GM18520 (cell line): Measurements from ENCODE around the gene PFDN6.
"Not testable (repeated sequence)": the region's sequence is repeated elsewhere in the genome, so short reads cannot be mapped to it uniquely, and the experiment has no call there.

Source experiments
- ATAC-seq: cut with Tn5 transposase; IDR thresholded peaks from one replicate; pipeline ENCODE4 v1.9.1; 2021; ENCODE audit not compliant: unreplicated experiment

PFDN6 gene

DNA sequence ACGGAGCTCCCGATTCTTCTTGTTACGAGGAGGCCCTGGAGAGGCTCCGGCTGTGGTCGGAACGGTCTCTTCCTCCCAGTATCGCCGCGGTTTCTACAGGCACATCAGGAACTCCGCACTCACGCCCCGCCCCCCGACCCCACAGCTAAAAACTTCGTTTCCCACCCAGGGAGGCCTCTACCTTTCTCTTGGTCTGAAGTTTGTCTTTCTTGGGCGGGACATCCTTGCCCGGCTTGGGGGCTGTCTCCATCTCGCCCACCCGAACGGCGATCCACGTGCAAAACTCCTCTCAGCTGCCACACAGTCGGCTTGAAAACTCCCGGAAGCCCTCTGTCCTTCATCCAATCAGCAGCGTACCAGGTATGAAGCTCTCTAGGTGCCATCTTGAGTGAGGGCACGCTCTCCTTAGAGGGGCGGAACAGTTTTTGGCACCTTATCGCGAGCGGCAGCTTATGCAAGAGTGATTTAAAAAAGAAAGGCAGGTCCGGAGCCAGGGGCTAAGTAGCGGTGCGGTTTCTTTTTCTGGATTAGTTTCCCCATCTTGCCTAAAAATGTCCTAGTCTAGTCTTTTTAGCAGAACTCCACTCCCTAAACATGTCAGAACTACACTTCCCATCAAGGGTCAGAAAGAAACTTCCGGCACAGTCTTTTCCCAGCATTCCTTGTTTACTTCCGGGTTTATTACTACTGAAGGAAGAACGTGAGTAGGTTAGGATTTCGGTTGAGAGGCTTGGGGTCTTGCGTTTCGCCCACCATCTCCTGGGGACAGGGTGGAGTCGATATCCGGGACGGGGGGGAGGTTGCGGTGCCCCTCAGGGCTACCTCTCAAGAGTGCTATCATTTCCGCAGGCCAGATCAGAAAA lies at the start of gene PFDN6, which contains the start of gene WDR46:
Gene PFDN6, plus strand, starts transcription at position 681 of the 863 bp plus-strand sequence. CDS start 256 bp downstream, outside the sequence.
Gene WDR46, minus strand, starts transcription at position 319 of the 863 bp plus-strand sequence. Its CDS starts 69 bp downstream, at position 250.
- peak; percentile 84 for ATAC-seq

DNA sequence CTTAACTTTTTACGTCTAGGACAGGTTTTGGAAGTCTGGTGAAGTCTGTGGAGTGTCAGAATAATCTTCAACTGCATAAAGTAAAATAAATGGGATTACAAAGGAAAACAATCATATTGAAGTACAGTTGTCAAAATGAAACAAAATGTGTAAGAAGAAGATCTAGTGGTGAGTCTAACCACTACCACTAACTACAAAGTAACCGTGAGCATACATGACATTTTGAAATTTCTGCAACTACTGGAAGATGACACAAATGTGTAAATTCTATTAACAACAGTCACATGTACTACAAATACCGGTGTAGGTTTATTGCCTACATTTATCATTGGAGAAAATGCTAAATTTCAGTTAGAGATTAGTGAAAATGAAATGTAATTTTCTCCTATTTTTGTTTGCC lies 47.4 kb upstream of the PFDN6 start:
- no peak for ATAC-seq

DNA sequence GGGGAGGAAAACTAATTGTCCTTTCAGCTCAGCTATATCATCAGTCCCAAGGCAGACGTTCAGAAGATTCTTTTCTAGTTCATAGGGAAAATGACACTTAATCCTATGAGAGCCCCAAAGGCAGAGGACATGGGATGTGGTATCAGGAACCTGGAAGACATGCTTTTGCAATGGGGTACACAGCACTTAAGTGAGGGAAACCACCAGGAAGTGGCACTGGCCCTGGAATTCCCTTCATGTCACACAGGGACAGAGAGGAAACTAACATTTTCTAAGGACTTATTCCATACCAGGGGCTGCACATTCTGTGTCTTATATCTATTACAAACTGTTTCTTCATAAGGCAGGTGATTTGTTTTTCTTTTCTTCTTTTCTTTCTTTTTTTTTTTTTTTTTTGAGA lies 45.9 kb upstream of the PFDN6 start:
- no peak for ATAC-seq

DNA sequence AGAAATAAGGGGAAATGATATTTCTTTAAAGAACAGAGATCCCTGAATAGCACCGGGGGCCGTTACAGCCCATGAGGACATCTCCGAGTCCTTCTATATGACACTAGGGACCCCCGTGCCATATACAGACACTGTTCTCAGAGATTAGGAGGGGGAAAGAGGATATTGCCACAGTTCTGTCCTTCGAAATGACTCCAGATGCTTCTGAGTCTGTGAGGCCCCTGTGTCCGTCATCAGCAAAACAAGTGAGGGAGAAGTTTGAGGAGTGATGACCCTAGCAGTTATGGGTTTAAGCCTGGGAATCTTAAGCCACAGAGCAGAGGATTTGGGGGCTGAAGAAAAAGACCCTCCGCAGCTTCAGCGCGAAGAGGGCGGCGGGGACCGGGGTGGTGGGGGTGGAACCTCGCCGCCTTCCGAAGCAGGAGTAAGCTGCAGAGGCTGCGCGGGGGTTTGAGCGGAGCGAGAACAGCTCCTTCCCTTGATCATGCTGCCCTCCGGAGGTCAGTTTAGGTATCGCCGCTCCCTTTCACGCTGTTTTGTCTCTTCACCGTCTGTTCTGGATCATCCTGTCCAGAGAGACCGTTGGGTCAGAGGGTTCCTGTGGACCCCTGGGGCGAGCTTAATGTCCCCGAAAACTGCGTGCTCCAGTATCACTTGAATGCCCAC lies 41.3 kb upstream of the PFDN6 start:
- ATAC-seq = peak; percentile 33

DNA sequence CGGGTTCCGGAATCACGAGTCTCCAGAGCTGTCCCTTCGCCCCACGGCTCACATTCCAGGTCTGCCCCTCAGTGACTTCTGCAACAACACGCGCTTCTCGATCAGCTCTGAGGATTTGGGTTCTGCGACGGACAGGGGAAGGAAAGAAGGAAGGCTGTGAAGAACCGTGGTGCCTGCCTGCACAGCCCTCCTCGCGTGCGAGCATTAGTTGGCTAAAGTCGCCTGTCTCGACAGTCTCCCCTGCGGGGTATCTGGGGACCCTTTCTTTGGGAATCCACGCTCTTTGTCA lies 40.8 kb upstream of the PFDN6 start:
- ATAC-seq = peak; percentile 1

DNA sequence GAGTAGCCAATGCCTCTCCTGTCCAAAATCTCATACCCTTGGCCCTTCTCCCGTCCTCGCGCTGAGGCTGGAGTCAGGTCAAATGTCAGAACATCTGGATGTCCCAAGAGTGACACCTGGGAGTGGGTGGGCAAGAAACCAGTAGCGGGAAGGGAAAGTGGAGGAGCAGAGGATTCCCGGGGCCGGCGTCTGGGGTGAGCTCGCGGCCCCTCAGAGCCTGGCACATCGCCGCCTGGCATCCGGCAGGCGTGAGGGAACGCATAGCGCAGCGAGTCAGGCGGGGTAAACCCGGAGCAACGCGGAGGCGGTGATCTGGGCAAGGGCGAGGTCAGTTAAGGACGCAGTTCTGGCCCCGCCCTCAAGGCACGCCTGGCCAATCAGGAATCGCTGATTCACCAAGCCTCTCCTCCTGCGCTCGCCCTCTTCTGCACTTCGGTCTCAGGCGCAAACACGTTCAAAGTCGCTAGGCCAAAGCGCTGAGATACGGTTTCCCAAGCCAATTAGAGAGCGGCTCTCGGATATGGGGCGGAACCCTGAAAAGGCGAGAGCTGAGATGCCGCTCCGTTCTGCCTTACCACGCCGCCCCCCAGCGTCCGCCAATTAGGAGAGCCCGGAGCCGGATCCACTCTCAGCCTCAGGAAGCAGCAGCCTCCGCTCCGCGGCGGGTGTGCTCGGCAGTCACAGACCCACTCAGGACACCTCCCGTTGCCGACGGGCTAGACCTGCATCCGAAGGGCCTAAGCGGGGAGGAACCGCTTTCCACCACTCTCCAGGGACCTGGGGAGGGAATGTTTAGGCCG lies 40.3 kb upstream of the PFDN6 start:
- ATAC-seq = peak; percentile 87

DNA sequence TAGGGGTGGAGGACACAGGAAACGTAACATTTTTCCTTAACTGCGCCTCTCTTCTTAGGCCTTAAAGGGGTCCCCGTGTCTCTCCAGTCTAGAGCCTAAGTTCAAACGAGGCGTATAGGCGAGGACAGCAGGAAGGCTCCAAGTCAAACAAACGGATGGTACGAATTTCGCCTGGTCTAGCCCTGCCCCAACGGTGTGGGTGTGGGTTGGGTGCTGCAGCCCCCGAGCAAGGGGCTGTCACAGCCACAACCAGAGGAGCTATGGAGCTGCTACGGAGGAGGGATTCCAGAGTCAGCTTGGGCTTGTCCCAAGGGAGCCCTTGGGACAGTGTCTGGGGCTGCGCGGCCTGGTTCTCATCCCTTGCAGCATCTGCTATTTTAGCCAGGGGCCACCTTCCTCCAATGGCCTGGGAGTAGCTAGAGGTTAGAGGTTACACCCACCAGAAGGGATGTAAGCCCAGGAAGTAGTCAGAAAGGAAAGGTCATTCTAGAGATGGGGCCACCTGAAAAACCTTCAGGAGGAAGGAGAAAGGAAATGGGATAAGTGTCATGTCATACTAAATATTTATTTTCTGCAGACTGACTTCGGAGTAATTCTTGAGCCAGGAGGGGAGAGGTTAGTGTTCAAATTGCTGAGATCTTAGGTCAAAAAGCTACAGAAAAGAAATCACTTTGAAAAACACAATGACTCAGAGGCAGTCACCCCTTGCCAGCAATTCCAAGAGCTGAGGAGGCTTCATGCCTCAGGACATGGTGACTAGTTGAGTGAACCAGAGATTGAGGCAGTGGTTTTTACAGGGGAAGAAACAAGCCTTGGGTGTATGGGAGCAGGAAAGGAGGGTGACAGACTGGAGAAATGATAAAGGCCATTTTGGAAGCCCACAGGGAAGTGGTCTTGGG lies 39.4 kb upstream of the PFDN6 start:
- no peak for ATAC-seq

DNA sequence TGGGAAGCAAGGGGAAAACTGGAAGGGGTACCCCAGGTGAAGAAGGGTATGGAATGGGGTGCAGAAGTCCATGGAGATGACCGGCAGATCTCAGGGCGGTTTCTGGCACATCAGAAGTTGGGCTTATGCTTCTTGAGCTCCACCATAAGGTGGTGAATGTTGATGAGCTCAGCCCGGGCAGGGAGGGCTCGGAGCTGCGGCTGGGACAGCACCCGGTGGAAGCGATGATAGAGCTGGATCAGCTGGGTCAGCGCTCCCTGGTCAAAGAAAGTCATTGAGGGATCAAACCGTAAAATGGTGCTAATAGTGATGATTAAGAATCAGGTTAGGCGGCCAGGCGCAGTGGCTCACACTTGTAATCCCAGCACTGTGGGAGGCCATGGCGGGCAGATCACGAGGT lies 38.7 kb upstream of the PFDN6 start:
- no peak for ATAC-seq

DNA sequence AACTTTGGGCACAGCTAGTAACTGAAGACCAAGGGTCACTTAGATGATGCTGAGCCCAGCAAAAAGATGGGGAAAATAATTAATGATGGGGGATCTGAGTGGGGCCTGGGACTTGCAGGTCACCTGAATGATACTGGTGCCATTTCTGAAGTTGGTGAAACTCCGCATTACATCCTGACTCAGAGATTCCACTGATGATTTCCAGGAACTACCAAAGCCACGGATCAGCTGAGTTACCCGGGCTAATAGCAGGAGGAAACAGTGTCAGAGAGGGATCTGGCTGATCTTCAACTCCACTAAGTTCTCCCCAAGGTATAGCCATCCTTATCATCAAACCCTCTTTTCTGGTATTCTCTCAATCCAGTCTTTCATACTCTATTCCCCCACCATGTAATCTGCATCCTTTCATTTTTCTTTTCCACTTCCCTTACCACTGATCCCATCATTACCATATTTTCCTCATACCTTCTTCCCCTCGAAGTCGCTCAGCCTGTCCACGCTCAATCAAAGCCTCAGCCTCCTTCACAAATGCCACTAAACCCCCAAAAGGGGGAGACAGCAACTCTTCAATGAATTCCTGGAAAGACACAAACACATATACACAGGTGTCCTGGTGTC lies 37.9 kb upstream of the PFDN6 start:
- no peak for ATAC-seq

DNA sequence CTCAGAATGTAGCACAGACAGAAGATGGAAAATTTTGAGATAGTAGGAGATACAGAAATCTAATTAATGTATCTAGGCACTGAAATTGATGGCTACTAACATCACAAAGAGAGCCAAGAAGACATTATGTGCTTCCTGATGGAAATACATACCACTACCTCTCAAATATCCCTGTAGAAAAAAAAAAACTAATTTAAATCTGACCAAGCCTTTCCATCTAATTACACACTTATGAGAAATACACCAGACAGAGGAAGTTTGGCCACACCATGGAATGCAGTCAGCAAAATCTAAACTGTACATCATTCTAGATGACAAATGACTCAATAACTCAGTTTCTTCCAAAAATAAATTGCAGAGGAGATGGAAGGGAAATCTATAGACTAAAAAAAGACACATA lies 36.6 kb upstream of the PFDN6 start:
- ATAC-seq = no peak

DNA sequence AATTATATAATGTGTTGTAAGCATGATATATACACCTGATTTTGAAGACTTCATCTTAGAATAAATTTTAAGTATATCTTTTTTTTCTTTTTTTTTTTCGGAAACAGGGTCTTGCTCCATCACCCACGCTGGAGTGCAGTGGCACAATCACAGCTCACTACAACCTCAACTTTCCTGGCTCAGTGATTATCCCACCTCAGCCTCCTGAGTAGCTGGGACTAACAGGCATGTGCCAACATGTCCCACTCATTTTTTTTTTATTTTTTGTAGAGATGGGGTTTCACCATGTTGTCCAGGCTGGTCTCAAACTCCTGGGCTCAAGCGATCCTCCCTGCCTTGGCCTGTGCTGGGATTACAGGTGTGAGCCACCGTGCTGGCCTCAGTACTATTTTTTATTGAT lies 34.8 kb upstream of the PFDN6 start:
- no peak for ATAC-seq

DNA sequence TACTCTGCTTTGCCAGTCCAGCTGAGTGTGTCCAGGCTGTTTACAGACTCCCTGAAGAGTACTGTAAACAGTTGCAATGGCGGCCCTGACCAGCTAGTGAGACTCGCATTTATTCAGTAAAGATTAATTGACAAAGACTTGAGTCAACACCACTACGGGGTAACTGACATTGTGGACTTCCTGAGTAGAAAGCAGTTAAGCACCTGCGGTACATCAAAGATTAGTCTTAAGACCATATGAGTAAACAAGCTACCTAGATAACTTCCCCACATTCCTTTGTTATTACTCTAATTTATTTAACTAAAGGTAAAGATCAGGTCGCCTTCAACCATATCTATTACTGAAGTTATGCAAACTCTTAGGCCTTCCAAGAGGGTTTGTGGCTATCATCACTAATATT lies 30.4 kb upstream of the PFDN6 start:
- no peak for ATAC-seq

DNA sequence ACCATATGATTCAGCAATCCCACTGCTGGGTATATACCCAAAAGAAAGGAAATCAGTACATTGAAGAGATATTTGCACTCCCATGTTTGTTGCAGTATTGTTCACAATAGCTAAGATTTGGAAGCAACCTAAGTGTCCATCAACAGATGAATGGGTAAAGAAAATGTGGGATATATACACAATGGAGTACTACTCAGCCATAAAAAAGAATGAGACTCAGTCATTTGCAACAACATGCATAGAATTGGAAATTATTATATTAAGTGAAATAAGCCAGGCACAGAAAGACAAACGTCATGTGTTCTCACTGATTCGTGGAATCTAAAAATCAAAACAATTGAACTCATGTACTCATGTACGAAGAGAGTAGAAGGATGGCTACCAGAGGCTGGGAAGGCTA lies 26.9 kb upstream of the PFDN6 start:
- not testable (repeated sequence) for ATAC-seq

DNA sequence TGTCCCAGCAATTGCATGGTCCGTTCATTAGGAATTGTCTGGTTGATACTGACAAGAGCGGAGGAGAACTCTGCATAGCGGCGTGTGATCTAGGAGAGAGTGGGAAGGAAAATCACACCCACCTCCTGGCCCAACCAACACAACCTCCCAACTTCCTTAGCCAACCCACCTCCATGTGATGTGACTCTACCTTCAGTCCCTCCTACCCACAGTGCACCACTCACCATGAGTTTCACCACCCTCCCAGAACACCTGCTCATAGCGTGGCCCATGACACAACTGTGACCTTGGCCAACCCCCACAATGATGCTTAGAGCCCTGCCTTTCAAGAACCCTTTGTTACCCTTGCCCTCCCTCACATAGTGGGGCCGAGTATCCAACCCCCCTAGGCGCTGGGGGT lies 25.4 kb upstream of the PFDN6 start:
- no peak for ATAC-seq

DNA sequence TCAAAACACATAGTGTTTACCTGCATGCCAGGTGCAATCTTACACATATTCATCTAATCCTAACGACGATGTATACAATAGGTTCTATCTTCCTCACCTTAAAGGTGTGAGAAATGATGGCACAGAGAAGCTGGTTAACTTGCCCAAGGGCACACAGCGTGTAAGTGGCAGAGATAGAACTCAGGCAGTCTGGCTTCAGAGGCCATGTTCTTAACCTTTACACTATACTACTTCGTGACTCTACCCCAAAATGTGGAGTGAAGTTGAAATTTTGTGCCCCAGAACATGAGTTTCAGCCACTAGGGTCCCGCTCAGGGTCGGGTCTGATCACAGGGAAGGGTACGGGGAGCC lies 18.3 kb upstream of the PFDN6 start:
- ATAC-seq = no peak

DNA sequence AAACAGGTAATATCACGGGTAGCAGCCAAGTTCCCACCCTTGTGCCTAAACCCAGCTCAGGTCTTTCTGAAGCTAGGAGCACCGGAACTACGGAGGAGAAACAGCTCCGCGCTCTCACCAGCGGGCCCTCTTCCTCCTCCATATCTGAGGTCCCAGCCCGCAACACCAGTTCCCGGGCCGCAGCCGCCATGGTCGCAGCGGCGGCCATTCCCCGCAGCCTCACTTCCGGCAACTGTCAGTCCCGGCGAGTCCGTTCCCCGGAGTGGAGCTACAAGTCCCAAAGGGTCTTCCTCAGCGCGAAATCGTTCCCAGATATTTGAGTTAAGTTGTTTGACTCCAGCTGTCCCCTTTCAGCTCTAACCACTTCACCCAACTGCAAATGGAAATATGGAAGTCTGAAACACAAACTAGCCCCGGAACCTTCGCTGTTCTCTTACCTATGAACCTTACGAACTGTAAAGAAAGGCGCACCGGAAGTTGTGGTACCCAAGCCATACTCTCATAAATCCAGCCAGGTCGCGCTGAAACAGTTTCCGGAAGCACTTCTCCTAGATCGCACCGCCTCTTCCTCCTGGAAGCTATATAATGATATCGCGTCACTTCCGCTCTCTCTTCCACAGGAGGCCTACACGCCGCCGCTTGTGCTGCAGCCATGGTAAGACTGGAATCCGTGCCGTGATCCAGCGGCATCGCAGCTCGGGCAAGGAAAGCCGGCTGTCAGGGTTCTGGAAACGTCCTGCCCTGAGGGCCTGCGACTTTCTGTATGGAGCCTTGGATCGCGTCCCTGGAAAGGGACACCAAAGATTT lies 17.7 kb upstream of the PFDN6 start, which contains the start of the genes RPS18 and VPS52:
Gene RPS18, plus strand, starts transcription at position 608 of the 807 bp plus-strand sequence. Its CDS starts 45 bp downstream, at position 653.
Gene VPS52, minus strand, starts transcription at position 409 of the 807 bp plus-strand sequence. Its CDS starts 201 bp downstream, at position 208.
- ATAC-seq = peak; percentile 80

DNA sequence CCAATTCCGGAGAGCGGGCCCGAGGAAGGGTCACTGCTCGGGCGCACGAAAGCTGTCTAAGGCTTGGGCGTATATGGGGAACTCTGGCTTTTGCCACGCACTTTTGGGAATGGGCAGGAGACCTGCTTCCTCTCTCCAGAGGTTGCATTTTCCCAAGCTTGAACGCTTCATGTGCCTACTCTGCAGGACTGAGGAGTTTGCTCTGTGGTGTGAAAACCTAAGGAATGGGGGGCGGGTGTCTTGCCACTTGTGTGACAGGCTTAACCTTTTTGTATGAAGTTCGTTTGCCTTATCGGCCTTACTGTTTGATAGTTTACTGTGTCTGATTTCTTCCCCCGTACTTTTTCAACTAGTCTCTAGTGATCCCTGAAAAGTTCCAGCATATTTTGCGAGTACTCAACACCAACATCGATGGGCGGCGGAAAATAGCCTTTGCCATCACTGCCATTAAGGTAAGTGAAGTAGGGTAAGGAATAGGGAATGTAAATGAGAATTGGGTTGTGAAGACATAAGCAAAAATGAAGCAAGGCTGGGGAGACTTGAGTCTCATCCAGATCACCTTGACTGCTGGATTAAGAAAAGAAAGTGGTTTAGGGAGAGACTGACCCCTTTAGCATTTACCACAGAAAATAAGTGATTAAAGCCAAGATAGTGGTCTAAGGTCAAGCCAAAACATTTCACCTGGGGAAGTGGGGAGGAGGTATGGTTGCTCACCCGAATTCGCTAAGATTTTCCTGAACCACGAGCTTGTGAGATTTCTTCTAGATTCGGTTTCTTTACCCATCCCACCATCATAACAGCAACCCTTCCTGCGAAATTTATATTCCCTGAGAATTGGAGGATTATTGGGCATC lies 16.9 kb upstream of the PFDN6 start:
- no peak for ATAC-seq
